Activated CD8-positive, alpha-beta memory T cell treated with anti-CD3 and anti-CD28 coated beads, Interleukin-2, amount 50 U/mL, for 24 hours (primary cell): ENCODE measurements around the gene TM7SF3.
"Not testable (repeated sequence)": the region's sequence is repeated elsewhere in the genome, so short reads cannot be mapped to it uniquely, and the experiment has no call there.

ENCODE experiments used
- DNase-seq: peaks from one replicate; pipeline ENCODE4 v3.0.0-alpha.2; 2020; ENCODE audit errors: extremely low read depth

TM7SF3 gene

GRCh38 chr12:26978801-26979200 is 35.4 kb downstream of the TM7SF3 start:
- no peak for DNase-seq

- DNase-seq: no peak
Observed at GRCh38 chr12:26976687-26977086, 37.5 kb downstream of the TM7SF3 start.

- peak; percentile 27 for DNase-seq
Observed at GRCh38 chr12:26971963-26972362, 42.2 kb downstream of the TM7SF3 start.

- DNase-seq: no peak
Observed at GRCh38 chr12:26970136-26970535, 44.0 kb downstream of the TM7SF3 start.

- no peak for DNase-seq
Observed at GRCh38 chr12:26966842-26967241, 47.3 kb downstream of the TM7SF3 start.

- no peak for DNase-seq
Observed at GRCh38 chr12:26963413-26963812, 50.8 kb downstream of the TM7SF3 start.

GRCh38 chr12:26961803-26962202 is 52.4 kb downstream of the TM7SF3 start:
- no peak for DNase-seq

GRCh38 chr12:26961391-26961790 is 52.8 kb downstream of the TM7SF3 start:
- DNase-seq: not testable (repeated sequence)

GRCh38 chr12:26954027-26954426 is 60.2 kb downstream of the TM7SF3 start:
- no peak for DNase-seq

GRCh38 chr12:26953447-26953846 is 60.7 kb downstream of the TM7SF3 start:
- no peak for DNase-seq

- DNase-seq: no peak
Observed at GRCh38 chr12:26948309-26948708, 65.9 kb downstream of the TM7SF3 start.

GRCh38 chr12:26941215-26941594 is 73.0 kb downstream of the TM7SF3 start:
- DNase-seq: no peak

- DNase-seq: no peak
Observed at GRCh38 chr12:26940516-26941214, 73.5 kb downstream of the TM7SF3 start.

- DNase-seq: no peak
Observed at GRCh38 chr12:26939953-26940352, 74.2 kb downstream of the TM7SF3 start.

- DNase-seq: no peak
Observed at GRCh38 chr12:26939192-26939832, 74.9 kb downstream of the TM7SF3 start.

- DNase-seq: no peak
Observed at GRCh38 chr12:26938701-26939062, 75.5 kb downstream of the TM7SF3 start.

- DNase-seq: peak; percentile 94
Observed at GRCh38 chr12:26937863-26938700, 76.1 kb downstream of the TM7SF3 start, which contains the start of the genes FGFR1OP2 and INTS13. TSS of gene FGFR1OP2 (plus strand) at chr12:26938470. CDS start at chr12:26954159, 15,689 bp downstream. TSS of gene INTS13 (minus strand) at chr12:26937981. CDS start at chr12:26936803, 1,178 bp downstream.

- no peak for DNase-seq
Observed at GRCh38 chr12:26937443-26937862, 76.7 kb downstream of the TM7SF3 start.

- DNase-seq: no peak
Observed at GRCh38 chr12:26936559-26937442, 77.4 kb downstream of the TM7SF3 start.

- DNase-seq: no peak
Observed at GRCh38 chr12:26935636-26936378, 78.4 kb downstream of the TM7SF3 start.

- DNase-seq: no peak
Observed at GRCh38 chr12:26929590-26929989, 84.6 kb downstream of the TM7SF3 start.
